WERI-Rb-1 (cell line): ENCODE results near the gene WNT7B.

Experiments
- DNase-seq: peaks from one replicate; pipeline ENCODE4 v3.0.0-alpha.2; 2020
- H3K27ac ChIP-seq: fragments of 250-450 bp; sonication (Bioruptor Pico); 2 replicates; pipeline ENCODE4 v1.5.1; 2020; ENCODE audit warnings: mild to moderate bottlenecking, moderate library complexity
- H3K27me3 ChIP-seq: fragments of 250-450 bp; sonication (Bioruptor Pico); 2 replicates; pipeline ENCODE4 v1.5.1; 2021; ENCODE audit warnings: mild to moderate bottlenecking, low read depth, moderate library complexity; ENCODE audit not compliant: insufficient read depth, severe bottlenecking
- H3K36me3 ChIP-seq: fragments of 250-450 bp; sonication (Bioruptor Pico); 2 replicates; pipeline ENCODE4 v1.5.1; 2020; ENCODE audit warnings: mild to moderate bottlenecking, moderate library complexity
- H3K4me3 ChIP-seq: 2 replicates; pipeline ENCODE4 v1.5.1; 2011; ENCODE audit warnings: low read depth, mild to moderate bottlenecking, control low read depth, low read length
- H3K9me3 ChIP-seq: fragments of 250-450 bp; sonication (Bioruptor Pico); 2 replicates; pipeline ENCODE4 v1.5.1; 2021; ENCODE audit warnings: mild to moderate bottlenecking, moderate library complexity; ENCODE audit not compliant: severe bottlenecking
- CTCF ChIP-seq: IDR thresholded peaks from 2 replicates; pipeline ENCODE4 v1.5.1; 2011; ENCODE audit warnings: low read depth, mild to moderate bottlenecking, control low read depth, inconsistent platforms, low read length

The WNT7B gene

GRCh38 chr22:45926433-45926832, 50.5 kb downstream of the WNT7B start:
- no peaks in the 10 kb centered on the region for H3K36me3 ChIP-seq
- H3K27me3 ChIP-seq = peaks cover 76% of the 10 kb centered on the region
- no peaks in the 10 kb centered on the region for H3K9me3 ChIP-seq
- no peak overlapping the region for H3K27ac ChIP-seq
- no peak for DNase-seq
- H3K4me3 ChIP-seq = no peak overlapping the region
- TF ChIP-seq CTCF = no peak

- Histone ChIP-seq H3K4me3 (no peak overlapping the region), H3K27me3 (peaks cover 76% of the 10 kb centered on the region), H3K36me3 (no peaks in the 10 kb centered on the region), H3K9me3 (no peaks in the 10 kb centered on the region), H3K27ac (no peak overlapping the region)
- no peak for DNase-seq
- TF ChIP-seq CTCF = no peak
Observed at GRCh38 chr22:45925811-45926351, 51.1 kb downstream of the WNT7B start.

- Histone ChIP-seq H3K4me3 (no peak overlapping the region), H3K27ac (no peak overlapping the region), H3K9me3 (no peaks in the 10 kb centered on the region), H3K36me3 (no peaks in the 10 kb centered on the region), H3K27me3 (peaks cover 77% of the 10 kb centered on the region)
- DNase-seq = no peak
- no peak for TF ChIP-seq CTCF
Observed at GRCh38 chr22:45923835-45924234, 53.1 kb downstream of the WNT7B start.

- H3K4me3 ChIP-seq = no peak overlapping the region
- H3K27ac ChIP-seq = no peak overlapping the region
- TF ChIP-seq CTCF = no peak
- DNase-seq = no peak
- no peaks in the 10 kb centered on the region for H3K36me3 ChIP-seq
- peaks cover 77% of the 10 kb centered on the region for H3K27me3 ChIP-seq
- H3K9me3 ChIP-seq = no peaks in the 10 kb centered on the region
Observed at GRCh38 chr22:45923212-45923611, 53.8 kb downstream of the WNT7B start.

- no peaks in the 10 kb centered on the region for H3K9me3 ChIP-seq
- peaks cover 77% of the 10 kb centered on the region for H3K27me3 ChIP-seq
Observed at GRCh38 chr22:45922661-45923060, 54.3 kb downstream of the WNT7B start.

More at GRCh38 chr22:45922661-45923060, 54.3 kb downstream of the WNT7B start:
- no peak for DNase-seq
- Histone ChIP-seq H3K27ac (no peak overlapping the region), H3K4me3 (no peak overlapping the region), H3K36me3 (no peaks in the 10 kb centered on the region)
- TF ChIP-seq CTCF = no peak
